Large intestine (tissue), 1 donor: Measurements from ENCODE around the gene PCDHGA2. TPM values are rescaled to one million over a fixed set of nuclear protein-coding genes. Genes with fewer than 3 reads are reported as not detected.

Experiments used
- polyA plus RNA-seq: library from polyadenylated mRNA; unstranded; fragments of 120-200 nt; gene quantifications from one replicate; pipeline ENCODE4 v1.2.1, GENCODE V29; 2013

PCDHGA2 gene
- polyA plus RNA-seq, 1 donor: 1.3 TPM

Other genes starting within 250 kb of the PCDHGA2 start
- gene PCDHB2, start 244.1 kb upstream of the PCDHGA2 start, polyA plus RNA-seq: 1.7 TPM
- 1.1 TPM for gene PCDHB3, start 238.3 kb upstream of the PCDHGA2 start, polyA plus RNA-seq
- 1.6 TPM for gene PCDHB4, start 216.9 kb upstream of the PCDHGA2 start, polyA plus RNA-seq
- gene PCDHB5, start 203.6 kb upstream of the PCDHGA2 start, polyA plus RNA-seq: 2.1 TPM
- 0.96 TPM for gene PCDHB6, start 188.7 kb upstream of the PCDHGA2 start, polyA plus RNA-seq
- gene PCDHB7, start 166.1 kb upstream of the PCDHGA2 start, polyA plus RNA-seq: 1.3 TPM
- gene PCDHB8, start 161.0 kb upstream of the PCDHGA2 start, polyA plus RNA-seq: 0.67 TPM
- gene PCDHB16, start 156.4 kb upstream of the PCDHGA2 start, polyA plus RNA-seq: 1.1 TPM
- 0.73 TPM for gene PCDHB9, start 151.6 kb upstream of the PCDHGA2 start, polyA plus RNA-seq
- 2.9 TPM for gene PCDHB10, start 146.4 kb upstream of the PCDHGA2 start, polyA plus RNA-seq
- 1.1 TPM for gene PCDHB11, start 139.1 kb upstream of the PCDHGA2 start, polyA plus RNA-seq
- 1.2 TPM for gene PCDHB12, start 130.0 kb upstream of the PCDHGA2 start, polyA plus RNA-seq
- 1.4 TPM for gene PCDHB13, start 124.8 kb upstream of the PCDHGA2 start, polyA plus RNA-seq
- 2.7 TPM for gene PCDHB14, start 115.4 kb upstream of the PCDHGA2 start, polyA plus RNA-seq
- 3.0 TPM for gene PCDHB15, start 93.4 kb upstream of the PCDHGA2 start, polyA plus RNA-seq
- 0.04 TPM for gene SLC25A2, start 34.7 kb upstream of the PCDHGA2 start, polyA plus RNA-seq
- 88.9 TPM for gene TAF7, start 18.0 kb upstream of the PCDHGA2 start, polyA plus RNA-seq
- 0.30 TPM for gene PCDHGA1, start 8.2 kb upstream of the PCDHGA2 start, polyA plus RNA-seq
- 0.96 TPM for gene PCDHGA3, start 5.1 kb downstream of the PCDHGA2 start, polyA plus RNA-seq
- 0.52 TPM for gene PCDHGB1, start 11.3 kb downstream of the PCDHGA2 start, polyA plus RNA-seq
- 0.79 TPM for gene PCDHGA4, start 16.3 kb downstream of the PCDHGA2 start, polyA plus RNA-seq
- 1.0 TPM for gene PCDHGB2, start 21.2 kb downstream of the PCDHGA2 start, polyA plus RNA-seq
- 1.5 TPM for gene PCDHGA5, start 25.4 kb downstream of the PCDHGA2 start, polyA plus RNA-seq
- 0.85 TPM for gene PCDHGB3, start 31.5 kb downstream of the PCDHGA2 start, polyA plus RNA-seq
- 1.9 TPM for gene PCDHGA6, start 35.1 kb downstream of the PCDHGA2 start, polyA plus RNA-seq
- 0.69 TPM for gene PCDHGA7, start 44.0 kb downstream of the PCDHGA2 start, polyA plus RNA-seq
- 1.4 TPM for gene PCDHGB4, start 48.9 kb downstream of the PCDHGA2 start, polyA plus RNA-seq
- gene PCDHGA8, start 53.9 kb downstream of the PCDHGA2 start, polyA plus RNA-seq: 0.19 TPM
- gene PCDHGB5, start 59.2 kb downstream of the PCDHGA2 start, polyA plus RNA-seq: 1.8 TPM
- gene PCDHGA9, start 64.0 kb downstream of the PCDHGA2 start, polyA plus RNA-seq: 1.9 TPM
- gene PCDHGB6, start 69.3 kb downstream of the PCDHGA2 start, polyA plus RNA-seq: 2.9 TPM
- 2.1 TPM for gene PCDHGA10, start 74.2 kb downstream of the PCDHGA2 start, polyA plus RNA-seq
- gene PCDHGB7, start 78.9 kb downstream of the PCDHGA2 start, polyA plus RNA-seq: 3.6 TPM
- gene PCDHGA11, start 82.3 kb downstream of the PCDHGA2 start, polyA plus RNA-seq: 1.4 TPM
- gene PCDHGA12, start 91.7 kb downstream of the PCDHGA2 start, polyA plus RNA-seq: 0.81 TPM
- 30.4 TPM for gene PCDHGC3, start 137.2 kb downstream of the PCDHGA2 start, polyA plus RNA-seq
- gene PCDHGC4, start 146.3 kb downstream of the PCDHGA2 start, polyA plus RNA-seq: 1.7 TPM
- gene PCDHGC5, start 150.3 kb downstream of the PCDHGA2 start, polyA plus RNA-seq: 0.39 TPM